Effector CD8-positive, alpha-beta T cell (primary cell): ENCODE measurements around the gene RRP15.

Source experiments
- DNase-seq: peaks from one replicate; lab custom pipeline; 2025; lab: John Stamatoyannopoulos, UW

RRP15 gene

GRCh38 chr1:218341325-218341724, 56.2 kb downstream of the RRP15 start:
- DNase-seq = no peak

GRCh38 chr1:218342091-218342490, 57.0 kb downstream of the RRP15 start:
- DNase-seq = no peak

- no peak for DNase-seq
Observed at GRCh38 chr1:218344814-218345672, 60.0 kb downstream of the RRP15 start, which contains the start of gene TGFB2. Gene TGFB2, plus strand, starts transcription at chr1:218345336. Its CDS starts 1,366 bp downstream, at chr1:218346702.

- DNase-seq = no peak
Observed at GRCh38 chr1:218345673-218346390, 60.7 kb downstream of the RRP15 start.

GRCh38 chr1:218346391-218347204, 61.5 kb downstream of the RRP15 start:
- no peak for DNase-seq

GRCh38 chr1:218347336-218347722, 62.2 kb downstream of the RRP15 start:
- DNase-seq = no peak

- DNase-seq = no peak
Observed at GRCh38 chr1:218347723-218348627, 62.9 kb downstream of the RRP15 start.

- DNase-seq = no peak
Observed at GRCh38 chr1:218348628-218349071, 63.6 kb downstream of the RRP15 start.

GRCh38 chr1:218349348-218350034, 64.4 kb downstream of the RRP15 start:
- DNase-seq = no peak

- no peak for DNase-seq
Observed at GRCh38 chr1:218350035-218350525, 65.0 kb downstream of the RRP15 start.

GRCh38 chr1:218350801-218351266, 65.7 kb downstream of the RRP15 start:
- no peak for DNase-seq

GRCh38 chr1:218351391-218352074, 66.4 kb downstream of the RRP15 start:
- DNase-seq = no peak

GRCh38 chr1:218352075-218352438, 67.0 kb downstream of the RRP15 start:
- DNase-seq = no peak

- no peak for DNase-seq
Observed at GRCh38 chr1:218353656-218354055, 68.6 kb downstream of the RRP15 start.

GRCh38 chr1:218355278-218355677, 70.2 kb downstream of the RRP15 start:
- no peak for DNase-seq

- DNase-seq = no peak
Observed at GRCh38 chr1:218357211-218357892, 72.3 kb downstream of the RRP15 start.

- DNase-seq = no peak
Observed at GRCh38 chr1:218357893-218358232, 72.8 kb downstream of the RRP15 start.

GRCh38 chr1:218361298-218362065, 76.4 kb downstream of the RRP15 start:
- no peak for DNase-seq
